GM23248 (cell line): ENCODE data around the gene RFX2. TPM values are rescaled to one million over a fixed set of nuclear protein-coding genes. Genes with fewer than 3 reads are reported as not detected.

Source experiments
- DNase-seq: peaks from one replicate; pipeline ENCODE4 v3.0.0-alpha.2; 2015
- H2AFZ ChIP-seq: fragments of 200-600 bp; sonication (generic); 2 replicates; pipeline ENCODE4 v1.6.1; 2016; ENCODE audit warnings: antibody characterized with exemption
- H3F3A ChIP-seq: fragments of 200-600 bp; sonication (generic); 2 replicates; pipeline ENCODE4 v1.6.1; 2016; ENCODE audit warnings: mild to moderate bottlenecking, antibody characterized with exemption, mixed run types; ENCODE audit not compliant: insufficient read depth
- H3K27ac ChIP-seq: fragments of 200-600 bp; sonication (generic); 2 replicates; pipeline ENCODE4 v1.5.1; 2016; ENCODE audit warnings: mild to moderate bottlenecking
- H3K27me3 ChIP-seq: fragments of 200-600 bp; sonication (generic); replicated peaks from 2 replicates; pipeline ENCODE4 v1.6.1; 2016; ENCODE audit warnings: mild to moderate bottlenecking; ENCODE audit not compliant: insufficient read depth
- H3K36me3 ChIP-seq: fragments of 200-600 bp; sonication (generic); 2 replicates; pipeline ENCODE4 v1.6.1; 2016; ENCODE audit warnings: low read depth, mild to moderate bottlenecking
- H3K4me1 ChIP-seq: fragments of 200-600 bp; sonication (generic); 2 replicates; pipeline ENCODE4 v1.6.1; 2016; ENCODE audit warnings: mild to moderate bottlenecking; ENCODE audit not compliant: insufficient read depth
- H3K4me2 ChIP-seq: fragments of 200-600 bp; sonication (generic); one replicate; pipeline ENCODE4 v1.6.1; 2016; ENCODE audit warnings: mild to moderate bottlenecking; ENCODE audit not compliant: unreplicated experiment
- H3K4me3 ChIP-seq: fragments of 200-600 bp; sonication (generic); 2 replicates; pipeline ENCODE4 v1.5.1; 2016; ENCODE audit warnings: mild to moderate bottlenecking
- H3K79me2 ChIP-seq: fragments of 200-600 bp; sonication (generic); 2 replicates; pipeline ENCODE4 v1.6.1; 2016; ENCODE audit warnings: mild to moderate bottlenecking; ENCODE audit not compliant: insufficient read depth
- H3K9ac ChIP-seq: fragments of 200-600 bp; sonication (generic); 2 replicates; pipeline ENCODE4 v1.6.1; 2016; ENCODE audit warnings: mild to moderate bottlenecking
- H3K9me2 ChIP-seq: fragments of 200-600 bp; sonication (generic); 2 replicates; pipeline ENCODE4 v1.6.1; 2016; ENCODE audit warnings: mixed run types, mild to moderate bottlenecking, moderate library complexity; ENCODE audit not compliant: insufficient read depth
- H3K9me3 ChIP-seq: fragments of 200-600 bp; sonication (generic); one replicate; pipeline ENCODE4 v1.6.1; 2017; ENCODE audit warnings: low read depth
- H4K20me1 ChIP-seq: fragments of 200-600 bp; sonication (generic); 2 replicates; pipeline ENCODE4 v1.6.0; 2016; ENCODE audit not compliant: insufficient read depth
- EZH2 ChIP-seq: fragments of 200-600 bp; sonication (generic); IDR thresholded peaks from 2 replicates; pipeline ENCODE4 v1.6.1; 2018; ENCODE audit warnings: antibody characterized with exemption, mild to moderate bottlenecking; ENCODE audit not compliant: insufficient read depth, poor library complexity, severe bottlenecking
- EZH2phosphoT487 ChIP-seq: fragments of 200-600 bp; sonication (generic); IDR thresholded peaks from 2 replicates; pipeline ENCODE4 v1.6.1; 2018; ENCODE audit warnings: antibody characterized with exemption, moderate library complexity, mild to moderate bottlenecking, low read depth; ENCODE audit not compliant: insufficient read depth
- WGBS, 2 experiments: methylation state at CpG; one replicate each; pipeline ENCODE4 v1.1.6; 2015 to 2017; ENCODE audit warnings: low lambda C conversion rate in 2 of 2, low coverage in 1 of 2; ENCODE audit errors: missing lambda C conversion rate in 2 of 2; 5-methylcytosine and 5-hydroxymethylcytosine counted together
- in situ Hi-C: fragments of 300-500 bp; cut with MboI; formaldehyde crosslinking; loops from 2 replicates; pipeline ENCODE4 v1.15.0; 2020
- polyA plus RNA-seq: library from polyadenylated mRNA; unstranded; fragments of >200 nt; fragmentation: Nextera tagmentation; extraction: Ambion mirVana; gene quantifications from 2 replicates; pipeline ENCODE4 v1.2.1, GENCODE V29; 2016
- total RNA-seq: library from RNA; depleted of rRNA; stranded (reverse); fragments of >200 nt; shearing (Covaris generic); gene quantifications from 2 replicates; pipeline ENCODE4 v1.2.3, GENCODE V29; 2014

Gene RFX2
- total and polyA plus RNA-seq, 2 experiments from 2014 or later = 11.3 to 13.1 TPM

DNA sequence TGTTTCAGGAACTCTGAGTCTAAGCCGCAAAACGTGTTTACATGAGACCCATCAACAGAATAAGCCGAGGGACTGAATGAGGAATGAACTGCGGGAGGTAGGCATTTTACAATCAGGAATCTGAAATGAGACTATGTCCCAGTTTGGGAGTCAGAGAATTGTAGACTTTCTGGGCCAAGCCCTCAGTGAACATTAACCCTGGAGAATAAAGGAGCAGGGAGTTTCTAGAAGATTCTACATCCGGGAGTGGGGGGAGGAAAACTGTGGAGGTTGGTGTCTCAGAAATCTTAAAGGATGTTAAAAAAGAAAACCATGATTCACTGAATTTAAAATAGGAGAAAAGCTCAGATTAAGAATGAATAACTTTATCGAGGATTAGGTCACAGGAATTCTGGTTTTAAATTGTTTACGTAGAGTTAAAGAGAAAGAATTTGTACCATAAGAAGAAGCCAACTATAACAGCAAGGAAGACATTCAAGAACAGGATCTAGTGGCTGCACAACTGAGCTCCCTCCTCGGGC is 18.5 kb downstream of the RFX2 start:
- WGBS, 2 experiments = 1 to 3% methylated on average over 8 of the region's 8 CpGs
- peak overlapping the region; percentile 95 for H3K9ac ChIP-seq
- no peaks in the 10 kb centered on the region for H3K9me2 ChIP-seq
- in situ Hi-C loops = no loop called here
- no peaks in the 10 kb centered on the region for H3K36me3 ChIP-seq
- no peaks in the 10 kb centered on the region for H3K27me3 ChIP-seq
- H3K9me3 ChIP-seq = no peaks in the 10 kb centered on the region
- peak; percentile 68 for DNase-seq
- peaks cover 47% of the 10 kb centered on the region for H3K4me1 ChIP-seq
- peak overlapping the region; percentile 62 for H2AFZ ChIP-seq
- H4K20me1 ChIP-seq = no peaks in the 10 kb centered on the region
- no peak for TF ChIP-seq EZH2phosphoT487
- TF ChIP-seq EZH2 = no peak
- peaks cover 22% of the 10 kb centered on the region for H3K79me2 ChIP-seq
- H3K4me2 ChIP-seq = peak overlapping the region; percentile 98
- H3K27ac ChIP-seq = peak overlapping the region; percentile 99
- H3F3A ChIP-seq = peaks cover 48% of the 10 kb centered on the region
- H3K4me3 ChIP-seq = peak overlapping the region; percentile 72

- Histone ChIP-seq H3K4me2 (peak overlapping the region; percentile 98), H4K20me1 (no peaks in the 10 kb centered on the region), H3K4me1 (peaks cover 55% of the 10 kb centered on the region), H3K79me2 (peaks cover 20% of the 10 kb centered on the region), H3K27me3 (no peaks in the 10 kb centered on the region), H3K36me3 (no peaks in the 10 kb centered on the region), H3K27ac (peak overlapping the region; percentile 99), H3K9me2 (no peaks in the 10 kb centered on the region), H3F3A (peaks cover 56% of the 10 kb centered on the region), H2AFZ (no peak overlapping the region), H3K4me3 (no peak overlapping the region), H3K9me3 (no peaks in the 10 kb centered on the region), H3K9ac (peak overlapping the region; percentile 95; the same call in 1 of the 2 replicates)
- TF ChIP-seq EZH2 (no peak), EZH2phosphoT487 (no peak)
- WGBS, 2 experiments = 95 to 97% methylated on average over 3 of the region's 3 CpGs
- in situ Hi-C loops = no loop called here
- no peak for DNase-seq
Measured at GRCh38 chr19:6090634-6091033, 19.7 kb downstream of the RFX2 start.

DNA sequence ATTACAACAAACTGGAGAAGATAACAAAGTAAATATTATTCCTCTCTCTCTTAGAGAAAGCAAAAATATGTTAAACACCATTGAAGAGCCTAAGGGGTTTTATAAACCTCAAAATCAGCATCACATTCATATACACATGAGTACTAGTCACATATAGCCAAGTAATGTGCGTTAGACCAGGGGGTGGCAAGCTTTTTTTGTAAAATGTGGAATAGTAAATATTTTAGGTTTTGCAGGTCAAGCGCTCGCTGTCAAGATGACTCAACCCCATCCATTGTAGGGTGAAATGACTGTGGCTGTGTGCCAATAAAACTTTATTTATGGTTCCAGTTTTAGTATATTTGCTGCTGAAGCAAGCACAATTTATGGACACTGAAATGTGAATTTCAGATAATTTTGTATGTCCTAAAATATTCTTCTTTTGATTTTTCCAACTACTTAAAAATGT is 21.7 kb downstream of the RFX2 start:
- Histone ChIP-seq H3K79me2 (peaks cover 23% of the 10 kb centered on the region), H3F3A (peaks cover 61% of the 10 kb centered on the region), H3K4me3 (peak overlapping the region; percentile 36; the same call in 1 of the 2 replicates), H3K9me3 (no peaks in the 10 kb centered on the region), H3K9ac (peak overlapping the region; percentile 70), H2AFZ (no peak overlapping the region), H3K4me2 (peak overlapping the region; percentile 55), H3K4me1 (peaks cover 55% of the 10 kb centered on the region), H3K27me3 (no peaks in the 10 kb centered on the region), H3K9me2 (no peaks in the 10 kb centered on the region), H3K27ac (peak overlapping the region; percentile 78), H4K20me1 (no peaks in the 10 kb centered on the region), H3K36me3 (no peaks in the 10 kb centered on the region)
- DNase-seq = peak; percentile 65
- TF ChIP-seq EZH2 (no peak), EZH2phosphoT487 (no peak)
- 13 to 19% methylated on average over 3 of the region's 3 CpGs for WGBS, 2 experiments
- in situ Hi-C loops = no loop called here

DNA sequence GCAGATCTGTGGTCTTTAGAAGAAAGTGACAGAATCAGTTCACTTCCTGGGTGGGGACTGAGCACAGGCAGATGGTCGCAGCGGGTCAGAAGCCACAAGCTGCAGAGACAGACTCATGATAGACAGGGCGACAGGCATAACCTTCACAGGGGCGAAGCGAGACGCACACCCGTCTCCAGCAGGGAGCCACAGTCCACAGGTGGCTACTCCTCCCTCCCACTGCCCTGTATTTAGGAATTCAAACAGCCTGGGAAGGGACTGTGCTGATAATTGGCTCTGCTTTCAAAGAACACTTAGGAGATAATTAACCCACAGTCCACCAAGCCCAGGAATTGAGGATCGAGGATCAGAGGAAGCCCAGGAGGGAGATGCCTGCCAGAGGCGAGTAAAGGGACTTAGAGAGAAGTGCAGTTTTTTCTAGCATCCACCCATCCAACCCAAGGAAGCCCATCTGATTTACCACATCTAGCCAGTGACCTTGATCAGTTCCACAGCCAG is 23.2 kb downstream of the RFX2 start:
- no peaks in the 10 kb centered on the region for H3K36me3 ChIP-seq
- H3K4me3 ChIP-seq = no peak overlapping the region
- H3K9me2 ChIP-seq = no peaks in the 10 kb centered on the region
- no peak overlapping the region for H2AFZ ChIP-seq
- peaks cover 23% of the 10 kb centered on the region for H3K79me2 ChIP-seq
- H3K4me1 ChIP-seq = peaks cover 48% of the 10 kb centered on the region
- TF ChIP-seq EZH2 (no peak), EZH2phosphoT487 (no peak)
- no peaks in the 10 kb centered on the region for H4K20me1 ChIP-seq
- in situ Hi-C loops = no loop called here
- DNase-seq = no peak
- 37 to 44% methylated on average over 9 of the region's 9 CpGs for WGBS, 2 experiments
- H3K9ac ChIP-seq = peak overlapping the region; percentile 70
- no peaks in the 10 kb centered on the region for H3K27me3 ChIP-seq
- H3K4me2 ChIP-seq = peak overlapping the region; percentile 55
- H3K9me3 ChIP-seq = no peaks in the 10 kb centered on the region
- peaks cover 51% of the 10 kb centered on the region for H3F3A ChIP-seq
- H3K27ac ChIP-seq = peak overlapping the region; percentile 78
